Stimulated activated CD4-positive, alpha-beta T cell treated with anti-CD3 and anti-CD28 coated beads, Interleukin-12 subunit alpha, Interleukin-12 subunit beta, amount 100 ng/mL, for 4 hours (primary cell): ENCODE measurements around the gene DHRS9.
"Not testable (repeated sequence)": the region's sequence is repeated elsewhere in the genome, so short reads cannot be mapped to it uniquely, and the experiment has no call there.

Experiments used
- DNase-seq: peaks from one replicate; pipeline ENCODE4 v3.0.0-alpha.2; 2020

The DHRS9 gene

DNA sequence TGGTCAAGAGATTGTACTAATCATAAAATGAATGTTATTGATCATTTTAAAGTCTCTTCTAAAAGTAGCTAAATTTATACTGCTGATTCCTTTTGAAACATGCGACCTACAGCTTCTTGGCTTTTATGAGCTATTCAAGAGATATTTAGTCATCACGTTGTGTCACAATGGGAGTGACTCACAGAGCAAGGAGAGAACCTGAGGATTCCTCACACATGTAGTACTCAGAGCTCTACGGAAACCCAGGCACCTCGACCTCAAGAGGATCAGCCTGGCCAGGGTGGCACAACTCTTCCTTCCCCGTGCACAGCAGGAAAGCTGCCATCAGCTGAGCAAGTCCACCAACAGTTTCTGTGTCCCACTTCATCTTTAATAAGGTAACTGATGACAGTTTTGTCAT, at the start of gene DHRS9:
TSS of gene DHRS9 (plus strand) at position 223 of the 400 bp plus-strand sequence. CDS start 12,019 bp downstream, outside the sequence.
- no peak for DNase-seq

DNA sequence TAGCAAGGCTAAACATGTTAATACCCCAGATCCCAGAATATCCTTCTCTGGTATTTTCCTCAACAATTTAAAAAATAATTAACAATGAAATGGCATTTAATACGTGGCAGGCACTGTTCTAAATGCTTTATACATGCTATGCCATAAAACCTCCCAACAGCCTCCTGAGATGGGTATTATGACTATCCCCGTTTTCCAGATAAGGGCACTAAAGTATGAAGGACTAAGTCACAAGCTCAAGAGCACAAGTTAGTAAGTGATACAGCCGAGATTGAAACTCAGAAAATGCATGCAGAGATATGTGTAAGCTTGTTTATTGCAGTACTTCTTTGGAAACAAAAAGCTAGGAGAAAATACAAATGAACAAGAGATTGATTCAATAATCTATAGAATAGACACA, 46.2 kb upstream of the DHRS9 start:
- DNase-seq: no peak

DNA sequence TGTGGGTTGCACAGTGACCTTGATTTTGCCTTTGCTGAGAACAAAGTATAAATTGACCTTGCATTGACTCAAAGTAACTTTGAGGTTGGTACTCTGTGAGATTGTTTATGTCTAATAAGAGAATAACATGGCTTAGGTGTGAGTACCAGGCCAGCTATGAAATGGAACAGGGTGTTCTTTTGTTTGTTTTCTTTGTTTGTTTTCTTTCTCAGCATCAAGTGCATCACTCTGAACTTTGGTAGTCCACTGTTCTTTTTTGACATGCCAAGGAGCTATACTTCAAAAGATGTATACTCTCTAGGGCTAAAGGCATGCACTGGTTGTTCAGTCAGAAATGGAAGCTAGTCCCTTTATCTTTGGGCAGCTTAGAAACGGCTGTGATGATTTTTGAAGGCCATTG, 43.3 kb upstream of the DHRS9 start:
- DNase-seq: no peak

DNA sequence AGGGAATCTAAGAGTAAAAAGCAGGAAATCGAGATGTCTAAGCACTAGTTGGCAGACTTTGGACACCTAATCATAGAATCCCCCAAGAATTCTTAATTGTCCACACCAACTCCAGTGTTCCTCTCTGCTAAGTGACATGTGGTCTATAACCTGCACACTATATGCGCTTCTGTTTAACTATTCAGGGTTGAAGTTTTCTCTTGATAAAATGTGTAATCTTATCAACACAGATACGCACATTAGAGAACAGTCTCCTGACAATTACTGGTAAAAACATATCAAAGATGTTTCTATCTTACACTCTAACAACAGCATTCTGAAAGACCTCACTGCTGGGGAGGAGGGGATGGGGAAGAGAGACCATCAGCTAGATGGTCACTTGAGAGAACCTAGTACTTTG, 42.1 kb upstream of the DHRS9 start:
- no peak for DNase-seq

DNA sequence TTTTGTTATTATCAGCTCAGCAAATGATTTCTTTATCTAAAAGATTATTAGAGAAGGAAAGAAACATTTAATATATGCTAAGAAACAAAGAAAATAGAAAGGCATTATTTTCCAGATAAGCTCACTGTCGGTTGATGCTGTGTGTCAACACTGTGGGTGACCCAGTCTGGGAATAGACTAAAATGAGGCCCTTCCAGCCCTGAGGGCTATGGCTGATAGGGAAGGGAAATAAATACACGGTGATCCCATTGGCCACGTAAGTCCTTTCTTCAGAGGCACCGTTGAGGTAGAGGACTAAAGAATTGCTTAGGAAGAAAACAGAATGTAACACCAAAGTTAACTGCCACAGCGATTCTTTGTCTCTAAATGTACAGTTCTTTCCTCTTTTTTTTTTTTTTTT, 40.0 kb upstream of the DHRS9 start:
- no peak for DNase-seq

DNA sequence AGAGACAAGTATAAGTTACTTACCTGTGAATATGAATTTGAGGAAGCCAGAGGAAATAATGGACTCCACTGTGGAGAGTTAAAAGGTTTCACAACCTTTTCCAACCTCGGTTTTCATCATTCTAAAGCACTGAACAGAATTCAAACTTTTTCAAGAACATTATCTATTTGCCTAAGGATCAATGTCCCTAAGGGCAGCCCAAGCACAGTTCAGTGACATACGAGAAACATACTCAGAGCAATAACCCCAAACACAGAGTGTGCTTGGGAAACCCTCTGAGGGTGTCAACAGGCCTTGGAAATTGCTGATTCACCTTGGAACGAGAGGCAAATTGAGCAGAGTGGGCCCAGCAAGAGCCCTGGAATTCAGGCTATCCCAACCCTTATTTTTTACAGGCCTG, 38.2 kb upstream of the DHRS9 start, which contains the start of gene ABCB11:
TSS of gene ABCB11 (minus strand) at position 123 of the 400 bp plus-strand sequence. CDS start 13,199 bp downstream, outside the sequence.
- no peak for DNase-seq

DNA sequence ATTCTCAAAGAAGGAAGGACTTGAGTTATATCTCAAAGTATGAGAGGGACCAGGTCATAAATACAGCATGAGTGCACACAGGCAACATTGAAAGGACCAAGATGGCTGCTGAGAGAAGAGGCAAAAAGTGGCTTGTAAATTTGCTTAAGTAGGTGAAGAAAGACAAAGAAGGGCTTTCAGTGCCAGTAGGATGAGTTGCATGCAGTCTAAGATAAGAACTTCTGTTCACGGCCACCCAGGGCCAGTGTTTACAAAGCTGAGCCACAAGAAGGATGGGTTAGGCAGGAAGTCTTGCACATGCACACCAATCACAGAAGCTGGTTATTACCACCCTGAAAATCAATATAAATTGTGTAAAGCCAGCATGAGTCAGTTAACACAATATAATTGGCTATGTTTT, 35.1 kb upstream of the DHRS9 start:
- no peak for DNase-seq

DNA sequence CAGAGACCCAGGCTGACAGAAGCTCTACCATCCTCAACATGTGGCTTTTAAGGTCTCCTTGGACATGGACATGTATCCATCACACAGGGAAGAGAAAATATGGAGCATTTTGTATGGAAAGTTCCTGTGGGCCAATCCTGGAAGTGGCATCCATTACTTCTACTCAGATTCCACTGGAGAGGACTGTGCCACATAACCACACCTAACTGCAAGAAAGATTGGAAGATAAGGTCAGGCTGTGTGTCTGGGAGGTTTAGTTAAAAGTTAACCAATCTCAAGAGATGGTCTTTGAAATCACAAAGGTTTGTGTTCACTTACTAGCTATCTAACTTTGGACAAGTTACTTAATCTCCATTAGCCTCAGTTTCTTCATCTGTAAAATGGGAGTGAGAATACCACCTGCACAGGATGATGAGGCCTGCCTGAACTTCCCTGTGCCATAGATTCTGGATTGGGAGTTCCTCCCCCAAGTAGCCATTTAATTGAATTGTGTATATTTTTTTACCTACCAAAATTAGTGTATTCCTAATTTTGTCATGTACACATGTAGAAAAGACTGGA, 34.3 kb upstream of the DHRS9 start:
- DNase-seq: no peak

DNA sequence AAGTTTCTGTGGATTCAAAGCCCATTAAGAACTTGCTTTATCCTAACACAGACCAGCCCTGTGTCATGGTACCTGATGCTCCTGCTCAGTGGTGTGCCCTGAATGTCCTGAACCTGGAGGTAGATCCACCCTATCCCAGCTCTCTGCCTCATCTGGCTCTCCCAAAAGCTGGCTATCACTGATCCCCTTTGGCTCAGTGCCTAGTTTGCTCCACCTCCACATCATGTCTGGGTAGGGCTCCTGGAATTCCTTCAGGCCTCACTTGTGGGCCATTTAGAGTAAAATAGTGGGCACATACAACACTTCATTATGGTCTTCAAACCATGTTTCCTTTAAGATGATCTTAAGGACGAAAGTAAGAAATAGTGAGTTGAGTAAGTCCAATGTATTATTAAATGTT, 33.5 kb upstream of the DHRS9 start:
- no peak for DNase-seq

DNA sequence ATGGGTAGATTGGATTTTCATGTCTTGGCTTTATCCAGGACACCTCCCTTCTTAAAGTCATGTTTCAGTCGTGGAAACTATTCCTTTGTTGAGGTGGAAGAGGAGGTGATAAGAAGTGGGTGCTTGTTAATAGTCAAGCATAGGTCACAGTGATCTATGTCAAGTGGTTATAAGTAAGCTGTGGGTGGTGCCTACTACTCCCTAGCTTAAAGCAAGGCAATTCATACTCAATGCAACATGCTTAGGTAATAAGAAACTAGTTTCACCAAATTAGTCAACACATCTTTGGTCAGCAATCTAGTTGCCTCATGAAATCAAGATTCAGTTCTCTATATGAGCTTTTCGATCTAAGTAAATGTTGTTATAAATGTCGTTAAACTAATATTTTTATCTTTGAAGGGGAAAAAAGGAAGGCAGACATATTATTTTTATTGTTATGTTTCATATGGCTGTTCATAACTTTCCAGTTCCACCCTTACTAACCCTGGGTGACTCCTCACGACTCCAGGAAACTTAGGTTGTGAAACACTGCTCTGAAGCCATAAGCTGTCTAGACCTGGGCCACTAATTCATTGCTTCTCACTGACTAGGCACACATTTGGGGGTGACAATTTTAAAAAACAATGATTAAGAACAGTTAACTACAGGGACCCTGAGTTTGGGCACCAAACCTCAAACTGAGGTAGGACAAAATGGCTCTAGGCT, 32.5 kb upstream of the DHRS9 start:
- no peak for DNase-seq

DNA sequence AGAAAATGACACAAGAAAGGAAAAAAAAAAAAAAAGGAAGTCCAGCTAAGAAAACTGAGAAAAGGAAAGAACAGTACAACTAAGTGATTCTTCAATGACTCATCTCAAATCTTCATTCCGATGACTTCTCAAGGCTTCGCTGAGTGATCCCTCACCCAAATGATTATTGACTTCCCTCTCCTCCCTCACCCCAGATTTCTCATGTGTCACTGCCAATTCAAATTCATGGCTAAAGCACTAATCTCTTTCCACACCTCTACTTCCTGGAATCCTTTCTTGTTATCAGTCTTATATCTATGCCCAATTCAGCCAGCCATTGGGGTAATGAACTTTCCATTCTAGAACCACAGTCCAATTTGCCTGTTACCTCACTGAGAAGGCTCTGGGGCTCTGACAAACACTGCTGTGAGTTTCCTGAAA, 31.0 kb upstream of the DHRS9 start:
- DNase-seq: no peak

DNA sequence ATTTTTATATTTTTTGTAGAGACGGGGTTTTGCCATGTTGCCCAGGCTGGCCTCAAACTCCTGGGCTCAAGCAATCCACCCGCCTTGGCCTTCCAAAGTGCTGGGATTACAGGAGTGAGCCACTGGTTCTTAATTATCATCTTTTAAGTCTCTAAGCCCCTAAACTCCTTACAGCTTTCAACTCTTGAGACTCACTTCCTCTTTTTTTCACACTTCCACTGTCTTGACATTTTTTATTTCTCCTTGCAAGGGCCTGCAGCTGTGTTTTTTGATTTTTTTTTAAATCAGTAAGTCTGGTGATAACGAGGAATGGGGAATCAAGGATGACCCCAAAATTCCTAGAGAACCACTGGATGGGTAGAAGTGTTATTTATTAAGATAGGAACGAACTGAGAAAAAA, 29.7 kb upstream of the DHRS9 start:
- no peak for DNase-seq

DNA sequence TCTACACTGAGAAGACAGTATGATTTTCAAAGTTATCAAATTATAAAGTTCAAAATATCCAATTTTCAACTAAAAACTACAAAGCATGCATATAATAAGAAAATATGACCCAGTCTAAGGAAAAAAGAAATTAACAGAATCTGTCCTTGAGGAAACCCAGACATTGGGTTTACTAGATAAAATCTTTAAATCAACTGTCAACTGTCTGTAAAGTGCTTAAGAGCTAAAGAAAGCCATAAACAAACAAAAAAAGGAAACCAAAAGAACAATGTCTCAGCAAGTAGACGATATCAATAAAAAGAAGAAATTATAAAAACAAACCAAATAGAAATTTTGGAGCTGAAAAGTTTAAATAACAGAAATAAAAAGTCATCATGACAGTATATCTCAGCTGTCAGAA, 27.8 kb upstream of the DHRS9 start:
- DNase-seq: no peak

DNA sequence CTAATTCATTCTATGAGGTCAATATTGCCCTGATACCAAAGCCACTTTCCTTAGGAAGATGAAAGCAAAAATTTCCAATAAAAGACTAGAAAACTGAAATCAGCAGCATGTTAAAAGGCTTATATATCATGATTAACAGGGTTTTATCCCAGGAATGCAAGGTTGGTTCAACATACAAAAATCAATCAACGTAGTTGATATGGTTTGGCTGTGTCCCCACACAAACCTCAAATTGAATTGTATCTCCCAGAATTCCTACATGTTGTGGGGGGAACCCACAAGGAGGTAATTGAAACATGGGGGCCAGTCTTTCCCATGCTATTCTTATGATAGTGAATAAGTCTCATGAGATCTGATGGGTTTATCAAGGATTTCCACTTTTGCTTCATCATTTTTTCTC, 26.5 kb upstream of the DHRS9 start:
- DNase-seq: no peak

DNA sequence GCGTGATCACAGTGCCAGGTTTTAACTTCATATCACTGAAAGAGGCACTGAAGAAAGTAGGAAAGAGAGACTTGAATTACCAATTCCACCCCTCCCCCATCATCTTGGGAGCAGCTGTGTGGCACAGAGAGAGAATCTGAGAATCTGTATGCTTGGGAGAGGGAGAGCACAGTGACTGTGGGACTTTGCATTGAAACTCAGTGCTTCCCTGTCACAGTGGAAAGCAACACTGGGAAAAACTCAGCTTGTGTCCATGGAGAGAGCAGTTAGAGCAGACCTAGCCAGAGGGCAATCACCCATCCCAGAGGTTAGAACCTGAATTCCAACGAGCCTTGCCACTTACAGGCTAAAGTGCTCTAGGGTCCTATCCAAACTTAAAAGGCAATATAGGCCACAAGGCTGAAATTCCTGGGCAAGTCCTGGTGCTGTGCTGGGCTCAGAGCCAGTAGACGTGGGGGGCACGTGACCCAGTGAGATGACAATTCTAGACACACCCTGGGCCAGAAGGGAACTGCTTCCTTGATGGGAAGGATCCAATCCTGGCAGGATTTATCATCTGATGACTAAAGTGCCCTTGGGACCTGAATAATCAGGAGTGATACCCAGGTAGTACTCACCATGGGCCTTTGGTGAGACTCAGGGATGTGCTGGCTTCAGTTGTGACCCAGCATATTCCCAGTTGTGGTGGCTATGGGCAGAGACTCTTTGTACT, 22.8 kb upstream of the DHRS9 start:
- DNase-seq: no peak

DNA sequence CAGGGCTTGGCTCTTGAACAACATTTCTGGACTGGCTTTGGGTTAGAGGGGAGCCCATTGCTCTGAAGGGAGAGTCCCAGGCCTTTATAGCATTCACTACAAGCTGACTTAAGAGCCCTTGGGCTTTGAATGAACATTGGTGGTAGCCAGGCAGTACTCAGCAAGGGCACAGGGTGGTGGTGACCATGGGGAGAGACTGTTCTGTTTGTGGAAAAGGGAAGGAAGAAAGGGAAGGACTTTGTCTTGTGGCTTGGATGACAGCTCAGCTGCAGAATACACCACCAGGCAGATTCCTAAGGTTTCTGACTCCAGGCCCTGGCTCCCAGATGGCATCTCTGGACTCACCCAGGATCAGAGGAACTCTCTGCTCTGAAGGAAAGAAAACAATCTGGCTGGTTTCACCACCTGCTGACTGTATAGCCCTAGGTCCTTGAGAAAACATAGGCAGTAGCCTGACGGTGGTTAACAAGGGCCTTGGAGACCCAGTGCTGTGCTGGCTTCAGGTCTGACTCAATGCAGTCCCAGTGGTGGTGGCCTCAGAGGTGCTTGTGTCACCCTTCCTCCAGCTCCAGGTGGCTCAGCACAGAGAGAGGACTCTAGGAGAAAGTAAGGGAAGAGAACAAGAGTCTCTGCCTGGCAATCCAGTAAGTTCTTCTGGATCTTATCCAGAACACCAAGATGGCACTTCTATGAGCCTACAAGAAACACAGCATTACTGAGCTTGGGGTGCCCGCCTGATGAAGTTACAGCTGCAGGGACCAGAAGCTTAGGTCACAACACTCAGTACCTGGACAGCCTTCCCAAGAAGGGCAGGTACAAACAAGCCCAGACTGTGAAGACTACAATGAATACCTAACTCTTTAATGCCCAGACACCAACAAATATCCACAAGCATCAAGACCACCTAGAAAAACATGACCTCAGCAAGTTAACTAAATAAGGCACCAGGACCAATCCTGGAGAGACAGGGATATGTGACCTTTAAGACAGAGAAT, 21.8 kb upstream of the DHRS9 start:
- no peak for DNase-seq

DNA sequence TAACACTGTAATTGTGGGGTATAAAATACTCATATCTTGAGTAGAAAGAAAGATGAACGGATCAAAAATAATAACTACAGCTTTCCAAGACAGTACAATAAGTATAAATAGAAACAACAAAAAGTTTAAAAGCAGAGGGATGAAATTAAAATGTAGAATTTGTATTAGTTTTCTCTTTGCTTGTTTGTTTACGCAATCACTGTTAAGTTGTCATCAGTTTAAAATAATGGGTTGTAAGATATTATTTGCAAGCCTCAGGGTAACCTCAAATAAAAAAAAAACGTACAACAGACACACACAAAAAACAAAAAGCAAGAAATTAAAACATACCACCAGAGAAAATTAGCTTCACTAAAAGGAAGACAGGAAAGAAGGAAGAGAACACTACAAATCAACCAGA, 20.2 kb upstream of the DHRS9 start:
- DNase-seq: no peak

DNA sequence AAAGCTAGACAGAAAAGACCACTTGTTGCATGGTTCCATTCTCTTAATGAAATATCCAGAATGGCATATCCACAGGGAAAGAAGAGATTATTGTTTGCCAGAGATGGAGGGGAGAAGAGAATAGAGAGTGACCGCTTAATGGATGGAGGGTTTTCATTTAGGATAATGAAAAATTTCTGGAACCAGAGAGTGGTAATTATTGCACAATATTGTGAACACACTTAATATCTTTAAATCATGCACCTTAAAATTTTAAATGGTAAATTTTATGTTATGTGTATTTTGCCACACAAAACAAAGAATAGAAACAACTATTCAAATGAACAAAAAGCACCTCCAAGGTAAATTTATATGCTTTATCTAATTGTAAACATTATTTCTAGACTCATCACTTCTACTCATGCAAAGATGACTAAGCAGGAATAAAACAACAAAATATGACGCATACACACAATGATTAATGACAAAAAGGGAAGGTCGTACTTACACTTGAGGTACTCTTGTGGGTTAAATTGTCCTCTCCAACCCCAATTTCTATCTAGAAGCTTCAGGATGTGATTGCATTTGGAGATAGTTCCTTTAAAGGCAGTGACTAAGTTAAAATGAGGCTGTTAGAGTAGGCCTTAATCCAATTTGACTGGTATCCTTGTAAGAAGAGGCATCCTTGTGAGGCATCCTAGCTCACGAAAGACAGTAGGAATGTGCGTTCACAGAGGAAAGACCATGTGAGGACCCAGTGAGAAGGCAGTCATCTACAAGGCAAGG, 18.7 kb upstream of the DHRS9 start:
- no peak for DNase-seq

DNA sequence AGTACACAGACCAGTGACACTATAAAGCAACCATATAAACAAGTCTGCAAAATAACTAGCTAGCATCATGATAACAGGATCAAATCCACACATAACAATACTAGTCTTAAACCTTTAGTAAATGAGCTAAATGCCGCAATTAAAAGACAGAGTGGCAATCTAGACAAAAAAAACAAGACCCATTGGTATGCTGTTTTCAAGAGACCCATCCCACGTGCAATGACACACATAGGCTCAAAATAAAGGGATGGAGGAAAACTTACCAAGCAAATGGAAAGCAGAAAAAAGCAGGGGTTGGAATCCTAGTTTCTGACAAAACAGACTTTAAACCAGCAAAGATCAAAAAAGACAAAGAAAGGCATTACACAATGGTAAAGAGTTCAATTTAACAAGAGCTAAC, 14.8 kb upstream of the DHRS9 start:
- not testable (repeated sequence) for DNase-seq

DNA sequence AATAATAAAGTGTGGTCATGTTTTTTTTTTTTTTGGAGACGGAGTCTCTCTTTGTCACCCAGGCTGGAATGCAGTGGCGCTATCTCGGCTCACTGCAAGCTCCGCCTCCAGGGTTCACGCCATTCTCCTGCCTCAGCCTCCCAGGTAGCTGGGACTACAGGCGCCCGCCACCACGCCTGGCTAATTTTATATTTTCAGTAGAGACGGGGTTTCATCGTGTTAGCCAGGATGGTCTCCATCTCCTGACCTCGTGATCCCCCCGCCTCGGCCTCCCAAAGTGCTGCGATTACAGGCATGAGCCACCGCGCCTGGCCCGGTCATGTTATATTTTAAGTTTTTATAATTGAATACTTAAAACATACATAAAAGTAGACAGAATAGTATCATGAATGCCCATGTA, 5.2 kb upstream of the DHRS9 start:
- not testable (repeated sequence) for DNase-seq

DNA sequence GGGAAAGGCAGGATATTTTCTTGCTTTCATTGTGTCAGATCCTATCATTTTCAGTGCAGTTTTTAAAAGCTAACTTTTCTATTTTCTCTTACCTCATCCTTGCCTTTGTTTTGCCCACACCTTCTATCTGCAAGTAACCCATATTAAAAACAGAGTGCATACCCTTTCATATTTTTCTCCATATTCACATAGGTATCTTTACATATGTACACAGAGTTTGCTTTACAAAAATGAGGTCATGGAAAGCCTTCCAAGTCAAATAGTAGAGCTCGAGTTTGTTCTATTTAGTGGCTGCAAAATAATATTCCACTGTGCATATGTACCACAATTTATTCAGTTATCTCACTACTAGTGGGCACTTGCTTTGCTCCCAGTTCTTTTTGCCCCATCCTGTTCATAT, 3.9 kb upstream of the DHRS9 start:
- no peak for DNase-seq

DNA sequence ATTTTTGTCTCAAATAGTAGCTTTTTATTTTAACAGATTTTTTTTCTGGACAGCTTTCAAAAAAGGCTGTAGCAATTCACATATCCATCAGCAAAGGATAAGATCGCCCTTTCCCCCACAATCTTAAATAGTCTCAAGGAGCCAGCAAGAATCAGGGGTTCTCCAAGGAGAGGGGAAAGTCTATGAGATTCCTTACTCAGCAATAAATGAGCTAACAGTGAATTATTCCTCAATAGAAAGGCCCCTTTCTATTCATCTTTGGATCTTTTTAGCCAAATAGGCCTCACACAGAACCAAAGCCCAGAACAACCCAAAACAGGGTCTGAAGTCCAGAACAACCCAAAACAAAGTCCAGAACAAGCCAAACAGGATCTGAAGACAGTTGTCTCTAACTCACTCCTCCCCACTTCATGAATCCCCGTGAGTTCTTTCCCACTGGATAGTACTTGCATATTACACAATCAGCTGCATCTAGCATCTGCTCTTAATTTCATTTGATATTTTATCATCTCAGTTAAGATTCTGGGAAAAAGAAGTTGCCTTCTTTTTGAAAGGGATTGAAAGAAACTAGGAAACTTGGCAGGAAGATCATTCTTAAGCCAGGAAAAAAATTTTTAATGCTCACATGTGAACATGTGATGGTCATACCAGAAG, 3.4 kb upstream of the DHRS9 start:
- DNase-seq: no peak
